Cardiac muscle cell (in vitro differentiated cells and primary cell): ENCODE measurements around the gene IFI27L1. TPM values are rescaled to one million over a fixed set of nuclear protein-coding genes. Genes with fewer than 3 reads are reported as not detected.

Source experiments
- DNase-seq, 2 donors: peaks; one replicate each; pipeline versions ENCODE4 v3.0.0 to v3.0.0-alpha.2; 2010 to 2017; ENCODE audit warnings: low read depth in 1 of 2, low spot score in 1 of 2
- H3K27ac ChIP-seq: fragments of 200-600 bp; sonication (generic); 2 replicates; pipeline ENCODE4 v1.5.1; 2016
- H3K27me3 ChIP-seq: fragments of 200-600 bp; sonication (generic); 2 replicates; pipeline ENCODE4 v1.6.0; 2016; ENCODE audit warnings: control low read depth
- H3K36me3 ChIP-seq: fragments of 200-600 bp; sonication (generic); 2 replicates; pipeline ENCODE4 v1.5.1; 2016; ENCODE audit warnings: control low read depth
- H3K4me1 ChIP-seq: fragments of 200-600 bp; sonication (generic); 2 replicates; pipeline ENCODE4 v1.8.1; 2017; ENCODE audit warnings: low read depth, mild to moderate bottlenecking, mixed run types
- H3K4me3 ChIP-seq: fragments of 200-600 bp; sonication (generic); 2 replicates; pipeline ENCODE4 v1.5.1; 2016; ENCODE audit warnings: mild to moderate bottlenecking
- H3K9me3 ChIP-seq: fragments of 200-600 bp; sonication (generic); 2 replicates; pipeline ENCODE4 v1.5.1; 2017; ENCODE audit warnings: low read depth, mild to moderate bottlenecking, control low read depth
- polyA plus RNA-seq: library from polyadenylated mRNA; unstranded; fragments of >200 nt; fragmentation: Nextera tagmentation; extraction: Ambion mirVana; gene quantifications from 2 replicates; pipeline ENCODE4 v1.2.1, GENCODE V29; 2016
- total RNA-seq: library from RNA; depleted of rRNA; stranded (reverse); fragments of >200 nt; gene quantifications from 2 replicates; pipeline ENCODE4 v1.2.3, GENCODE V29; 2016
- TF ChIP-seq, protein P1 (sequence below): IDR thresholded peaks from 2 replicates; pipeline ENCODE4 v1.5.1; 2012; ENCODE audit warnings: low read depth, mild to moderate bottlenecking, low read length

The IFI27L1 gene
- total and polyA plus RNA-seq, 2 experiments from 2014 or later, result 75.5 to 95.4 TPM

DNA sequence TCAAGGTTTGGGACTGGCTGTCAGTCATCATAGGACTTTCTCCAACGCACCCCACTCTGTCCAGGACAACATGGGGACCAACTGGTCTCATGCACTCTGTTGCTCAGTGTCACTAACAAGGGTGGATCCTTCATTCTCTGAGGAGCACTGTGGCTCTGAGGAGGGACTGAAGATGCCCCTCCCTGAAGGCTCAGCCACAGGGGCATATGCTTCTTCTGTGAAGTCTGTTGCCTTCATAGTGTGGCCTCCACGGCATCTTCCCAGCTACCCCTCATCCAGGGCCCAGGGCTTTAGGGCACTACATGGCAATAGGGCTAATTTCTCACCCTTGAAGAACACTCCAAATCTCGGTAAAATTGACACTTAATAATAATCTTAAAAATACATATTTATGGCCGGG, 62.6 kb downstream of the IFI27L1 start:
- no peak overlapping the region for H3K27ac ChIP-seq
- H3K9me3 ChIP-seq, result no peaks in the 10 kb centered on the region
- no peaks in the 10 kb centered on the region for H3K4me1 ChIP-seq
- H3K4me3 ChIP-seq, result no peak overlapping the region
- no peaks in the 10 kb centered on the region for H3K27me3 ChIP-seq
- H3K36me3 ChIP-seq, result no peaks in the 10 kb centered on the region
- DNase-seq, result no peak
- TF ChIP-seq, protein P1, sequence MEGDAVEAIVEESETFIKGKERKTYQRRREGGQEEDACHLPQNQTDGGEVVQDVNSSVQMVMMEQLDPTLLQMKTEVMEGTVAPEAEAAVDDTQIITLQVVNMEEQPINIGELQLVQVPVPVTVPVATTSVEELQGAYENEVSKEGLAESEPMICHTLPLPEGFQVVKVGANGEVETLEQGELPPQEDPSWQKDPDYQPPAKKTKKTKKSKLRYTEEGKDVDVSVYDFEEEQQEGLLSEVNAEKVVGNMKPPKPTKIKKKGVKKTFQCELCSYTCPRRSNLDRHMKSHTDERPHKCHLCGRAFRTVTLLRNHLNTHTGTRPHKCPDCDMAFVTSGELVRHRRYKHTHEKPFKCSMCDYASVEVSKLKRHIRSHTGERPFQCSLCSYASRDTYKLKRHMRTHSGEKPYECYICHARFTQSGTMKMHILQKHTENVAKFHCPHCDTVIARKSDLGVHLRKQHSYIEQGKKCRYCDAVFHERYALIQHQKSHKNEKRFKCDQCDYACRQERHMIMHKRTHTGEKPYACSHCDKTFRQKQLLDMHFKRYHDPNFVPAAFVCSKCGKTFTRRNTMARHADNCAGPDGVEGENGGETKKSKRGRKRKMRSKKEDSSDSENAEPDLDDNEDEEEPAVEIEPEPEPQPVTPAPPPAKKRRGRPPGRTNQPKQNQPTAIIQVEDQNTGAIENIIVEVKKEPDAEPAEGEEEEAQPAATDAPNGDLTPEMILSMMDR, result no peak

DNA sequence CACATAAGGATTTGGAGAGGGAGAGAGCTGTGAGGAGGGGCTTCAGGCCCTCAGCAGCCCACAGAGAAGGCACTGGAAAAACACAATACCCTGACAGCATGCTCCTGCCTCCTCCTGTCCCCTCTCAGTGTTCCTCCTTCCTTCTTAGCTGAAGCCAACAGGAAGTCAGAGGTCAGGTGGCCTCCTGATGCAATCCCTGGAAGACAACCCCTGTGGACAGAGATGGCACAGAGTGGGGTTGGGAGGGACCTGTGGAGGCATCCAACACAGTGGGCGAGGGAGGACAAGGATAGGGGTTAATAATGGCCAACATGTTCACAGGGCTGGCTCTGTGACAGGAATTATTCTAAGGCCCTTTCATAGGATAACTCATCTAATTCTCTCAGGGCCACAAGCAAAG, 63.7 kb downstream of the IFI27L1 start:
- DNase-seq, result no peak
- TF ChIP-seq, protein P1, result no peak

DNA sequence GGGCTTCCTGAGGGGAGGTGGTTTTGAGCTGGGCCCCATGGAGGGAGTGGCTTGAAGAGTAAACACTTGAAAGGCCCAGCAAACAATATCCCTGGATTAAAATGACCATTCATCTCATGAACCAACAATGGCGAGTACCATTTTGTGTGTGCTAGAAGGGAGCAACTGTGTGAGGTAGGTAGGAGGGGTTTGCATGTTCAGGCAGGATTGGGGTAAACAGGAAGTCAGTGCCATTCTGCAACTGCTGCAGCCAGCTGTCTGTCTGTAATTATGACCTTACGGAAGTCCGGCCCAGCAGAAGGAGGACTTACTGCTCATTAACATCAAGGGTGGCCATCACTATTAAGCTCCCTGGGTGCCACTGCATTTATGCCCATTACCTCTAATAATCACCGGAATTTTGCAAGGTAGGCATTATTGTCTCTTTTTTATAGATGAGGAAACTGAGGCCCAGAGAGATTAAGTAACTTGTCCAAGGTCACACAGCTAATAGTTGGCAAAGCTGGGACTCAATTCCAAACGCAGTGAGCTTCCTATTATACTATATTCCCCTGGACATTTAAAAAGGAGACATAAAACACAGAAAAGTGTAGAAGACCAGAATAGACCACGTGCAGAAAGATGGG, 64.9 kb downstream of the IFI27L1 start:
- H3K27me3 ChIP-seq, result no peaks in the 10 kb centered on the region
- H3K36me3 ChIP-seq, result no peaks in the 10 kb centered on the region
- TF ChIP-seq, protein P1, result no peak
- H3K4me3 ChIP-seq, result no peak overlapping the region
- DNase-seq, result no peak
- H3K4me1 ChIP-seq, result no peaks in the 10 kb centered on the region
- no peaks in the 10 kb centered on the region for H3K9me3 ChIP-seq
- no peak overlapping the region for H3K27ac ChIP-seq

More for the DNA sequence above, 63.7 kb downstream of the IFI27L1 start:
- Histone ChIP-seq H3K4me1 (no peaks in the 10 kb centered on the region), H3K27ac (no peak overlapping the region), H3K27me3 (no peaks in the 10 kb centered on the region), H3K4me3 (no peak overlapping the region), H3K36me3 (no peaks in the 10 kb centered on the region), H3K9me3 (no peaks in the 10 kb centered on the region)

Other genes starting within 250 kb of the IFI27L1 start
- gene FAM181A, start 154.0 kb upstream of the IFI27L1 start, total RNA-seq, result not detected in 2 replicates
- 0.16 TPM in 1 of 2 replicates, not detected in the other for gene FAM181A, start 154.0 kb upstream of the IFI27L1 start, polyA plus RNA-seq
- 208 and 240 TPM in 2 replicates for gene ASB2, start 104.7 kb upstream of the IFI27L1 start, total RNA-seq
- 165 and 191 TPM in 2 replicates for gene ASB2, start 104.7 kb upstream of the IFI27L1 start, polyA plus RNA-seq
- gene CCDC197, start 84.0 kb upstream of the IFI27L1 start, total RNA-seq, result not detected in 2 replicates
- 0.21 TPM in 1 of 2 replicates, not detected in the other for gene CCDC197, start 84.0 kb upstream of the IFI27L1 start, polyA plus RNA-seq
- gene OTUB2, start 55.0 kb upstream of the IFI27L1 start, total RNA-seq, result 2.4 and 4.1 TPM in 2 replicates
- gene OTUB2, start 55.0 kb upstream of the IFI27L1 start, polyA plus RNA-seq, result 4.3 and 4.4 TPM in 2 replicates
- 167 and 188 TPM in 2 replicates for gene DDX24, start 108 bp upstream of the IFI27L1 start, total RNA-seq
- gene DDX24, start 108 bp upstream of the IFI27L1 start, polyA plus RNA-seq, result 227 and 272 TPM in 2 replicates
- gene IFI27, start 29.4 kb downstream of the IFI27L1 start, total RNA-seq, result 1.9 and 2.6 TPM in 2 replicates
- gene IFI27, start 29.4 kb downstream of the IFI27L1 start, polyA plus RNA-seq, result 6.6 and 9.1 TPM in 2 replicates
- 257 and 537 TPM in 2 replicates for gene IFI27L2, start 48.3 kb downstream of the IFI27L1 start, total RNA-seq
- gene IFI27L2, start 48.3 kb downstream of the IFI27L1 start, polyA plus RNA-seq, result 251 and 283 TPM in 2 replicates
- gene PPP4R4, start 93.0 kb downstream of the IFI27L1 start, total RNA-seq, result 0.78 and 9.8 TPM in 2 replicates
- gene PPP4R4, start 93.0 kb downstream of the IFI27L1 start, polyA plus RNA-seq, result 0.59 and 0.77 TPM in 2 replicates
- not detected in 2 replicates for gene SERPINA10, start 212.0 kb downstream of the IFI27L1 start, total RNA-seq
- 0.13 TPM in 1 of 2 replicates, not detected in the other for gene SERPINA10, start 212.0 kb downstream of the IFI27L1 start, polyA plus RNA-seq
- not detected in 2 replicates for gene SERPINA6, start 242.0 kb downstream of the IFI27L1 start, total RNA-seq
- gene SERPINA6, start 242.0 kb downstream of the IFI27L1 start, polyA plus RNA-seq, result 0.11 TPM in 1 of 2 replicates, not detected in the other